Prostate gland (tissue), 2 donors: Measurements from ENCODE around the gene LARP4B.

ENCODE experiments used
- POLR2A ChIP-seq: fragments of 450-650 bp; IDR thresholded peaks from one replicate; pipeline ENCODE4 v1.6.1; 2016; ENCODE audit warnings: antibody characterized with exemption, mild to moderate bottlenecking
- TF ChIP-seq, protein P1 (sequence below), 4 experiments: fragments of 200-600 bp in 2 of 4; fragments of 450-650 bp in 2 of 4; sonication (generic) in 2 of 4; IDR thresholded peaks; 1 replicate in 3 of 4; 2 replicates in 1 of 4; pipeline ENCODE4 v1.5.1; 2016 to 2019; ENCODE audit warnings: antibody characterized with exemption in 4 of 4, mild to moderate bottlenecking in 2 of 4, moderate library complexity in 2 of 4

DNA sequence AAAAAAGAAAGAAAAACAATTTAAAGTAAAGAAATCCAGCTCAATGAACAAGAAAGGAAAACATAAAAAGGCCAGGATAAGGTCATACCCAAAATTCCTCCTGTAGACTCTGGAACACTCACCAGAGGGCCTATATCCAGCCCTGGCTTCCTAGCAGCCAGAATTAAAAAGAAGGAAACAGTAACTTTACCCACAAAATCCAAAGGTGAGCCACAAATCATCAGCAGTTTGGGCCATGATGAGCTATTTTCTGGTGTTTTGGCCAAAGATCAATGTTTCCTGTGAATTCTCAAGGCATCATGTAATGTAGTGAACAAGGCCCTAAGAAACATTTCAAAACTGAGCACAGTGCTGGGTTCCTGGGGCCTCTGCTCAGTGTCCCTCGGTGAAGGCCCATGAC, 87.8 kb downstream of the LARP4B start:
- TF ChIP-seq POLR2A: no peak
- TF ChIP-seq, protein P1, sequence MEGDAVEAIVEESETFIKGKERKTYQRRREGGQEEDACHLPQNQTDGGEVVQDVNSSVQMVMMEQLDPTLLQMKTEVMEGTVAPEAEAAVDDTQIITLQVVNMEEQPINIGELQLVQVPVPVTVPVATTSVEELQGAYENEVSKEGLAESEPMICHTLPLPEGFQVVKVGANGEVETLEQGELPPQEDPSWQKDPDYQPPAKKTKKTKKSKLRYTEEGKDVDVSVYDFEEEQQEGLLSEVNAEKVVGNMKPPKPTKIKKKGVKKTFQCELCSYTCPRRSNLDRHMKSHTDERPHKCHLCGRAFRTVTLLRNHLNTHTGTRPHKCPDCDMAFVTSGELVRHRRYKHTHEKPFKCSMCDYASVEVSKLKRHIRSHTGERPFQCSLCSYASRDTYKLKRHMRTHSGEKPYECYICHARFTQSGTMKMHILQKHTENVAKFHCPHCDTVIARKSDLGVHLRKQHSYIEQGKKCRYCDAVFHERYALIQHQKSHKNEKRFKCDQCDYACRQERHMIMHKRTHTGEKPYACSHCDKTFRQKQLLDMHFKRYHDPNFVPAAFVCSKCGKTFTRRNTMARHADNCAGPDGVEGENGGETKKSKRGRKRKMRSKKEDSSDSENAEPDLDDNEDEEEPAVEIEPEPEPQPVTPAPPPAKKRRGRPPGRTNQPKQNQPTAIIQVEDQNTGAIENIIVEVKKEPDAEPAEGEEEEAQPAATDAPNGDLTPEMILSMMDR (IDR thresholded peaks at IDR 0.05): no peak
